Calu3 (cell line): ENCODE measurements around the gene SPTBN1. TPM values are rescaled to one million over a fixed set of nuclear protein-coding genes. Genes with fewer than 3 reads are reported as not detected.

Experiments used
- BruUV-seq: library from RNA; stranded (reverse); fragments of 400-500 nt; replicated peaks from 2 replicates; lab custom pipeline; 2021; lab: Mats Ljungman, UMichigan
- CTCF ChIA-PET: fragments of 300-600 bp; sonication (Branson Sonifier 250); formaldehyde crosslinking; loops from one replicate; lab custom pipeline; 2022; ENCODE audit warnings: antibody characterized with exemption; lab: Charles Lee
- DNase-seq: peaks from one replicate; pipeline ENCODE4 v3.0.0; 2022
- H3K27ac Mint-ChIP-seq: one replicate; pipeline ENCODE4 v1.8.0; 2022; ENCODE audit warnings: mixed read lengths; ENCODE audit not compliant: unreplicated experiment
- H3K27me3 Mint-ChIP-seq: one replicate; pipeline ENCODE4 v1.8.0; 2022; ENCODE audit warnings: mixed read lengths; ENCODE audit not compliant: unreplicated experiment
- H3K36me3 Mint-ChIP-seq: one replicate; pipeline ENCODE4 v1.8.0; 2022; ENCODE audit warnings: mild to moderate bottlenecking, moderate library complexity, mixed read lengths; ENCODE audit not compliant: insufficient read depth, unreplicated experiment
- H3K4me1 Mint-ChIP-seq: one replicate; pipeline ENCODE4 v1.8.0; 2022; ENCODE audit warnings: mild to moderate bottlenecking, low read depth, mixed read lengths; ENCODE audit not compliant: unreplicated experiment
- H3K4me3 Mint-ChIP-seq: one replicate; pipeline ENCODE4 v1.8.0; 2022; ENCODE audit warnings: mild to moderate bottlenecking, low read depth, moderate library complexity, mixed read lengths; ENCODE audit not compliant: unreplicated experiment
- H3K9me3 Mint-ChIP-seq: one replicate; pipeline ENCODE4 v1.8.0; 2022; ENCODE audit warnings: low read depth, mixed read lengths; ENCODE audit not compliant: unreplicated experiment
- CTCF ChIP-seq: fragments of 200-600 bp; IDR thresholded peaks from one replicate; pipeline ENCODE4 v1.8.0; 2022; ENCODE audit warnings: antibody characterized with exemption; ENCODE audit not compliant: unreplicated experiment
- intact Hi-C: fragments of 100-400 bp; cut with micrococcal nuclease; formaldehyde crosslinking; loops from one replicate; pipeline ENCODE4 v1.10.0; 2022; ENCODE audit not compliant: unreplicated experiment
- total RNA-seq: library from RNA; stranded (reverse); gene quantifications from 2 replicates; pipeline ENCODE4 v1.2.3, GENCODE V29; 2022

Gene SPTBN1
- total RNA-seq, 1 experiment from 2014 or later: 611 TPM

- DNase-seq: peak; percentile 49
- Mint-ChIP-seq H3K27ac (peak overlapping the region; percentile 83), H3K4me3 (peak overlapping the region; percentile 34), H3K4me1 (peaks cover 76% of the 10 kb centered on the region), H3K36me3 (peaks cover 89% of the 10 kb centered on the region), H3K9me3 (no peaks in the 10 kb centered on the region), H3K27me3 (no peaks in the 10 kb centered on the region)
- CTCF ChIA-PET: interaction anchor here (0.9 kb wide), 1 partner anchor 111 kb away, joined by 3 read pairs; no protein-coding TSS in a partner anchor
- no TSS peak for BruUV-seq
- TF ChIP-seq CTCF: no peak
- intact Hi-C loops: loop anchor here (5.0 kb wide), 3 partner anchors 63 to 113 kb away; no protein-coding TSS in a partner anchor
Measured at GRCh38 chr2:54634564-54635511, 178.7 kb downstream of the SPTBN1 start.

- BruUV-seq: no TSS peak
- intact Hi-C loops: no loop called here
- H3K4me3 Mint-ChIP-seq: peak overlapping the region; percentile 34
- peak overlapping the region; percentile 83 for H3K27ac Mint-ChIP-seq
- DNase-seq: no peak
- H3K36me3 Mint-ChIP-seq: peaks cover 87% of the 10 kb centered on the region
- TF ChIP-seq CTCF: no peak
- CTCF ChIA-PET: no interaction called here
- H3K4me1 Mint-ChIP-seq: peaks cover 76% of the 10 kb centered on the region
- H3K27me3 Mint-ChIP-seq: no peaks in the 10 kb centered on the region
- no peaks in the 10 kb centered on the region for H3K9me3 Mint-ChIP-seq
Measured at GRCh38 chr2:54635554-54636152, 179.5 kb downstream of the SPTBN1 start.

- no TSS peak for BruUV-seq
- Mint-ChIP-seq H3K36me3 (peaks cover 87% of the 10 kb centered on the region), H3K4me1 (peaks cover 76% of the 10 kb centered on the region), H3K9me3 (no peaks in the 10 kb centered on the region), H3K27me3 (no peaks in the 10 kb centered on the region), H3K4me3 (no peak overlapping the region), H3K27ac (peak overlapping the region; percentile 63)
- TF ChIP-seq CTCF: no peak
- intact Hi-C loops: no loop called here
- no peak for DNase-seq
- CTCF ChIA-PET: no interaction called here
Measured at GRCh38 chr2:54636415-54637139, 180.4 kb downstream of the SPTBN1 start.

GRCh38 chr2:54638103-54638502 lies 182.0 kb downstream of the SPTBN1 start:
- intact Hi-C loops: no loop called here
- CTCF ChIA-PET: interaction anchor here (0.6 kb wide), 1 partner anchor 165 kb away, joined by 4 read pairs; no protein-coding TSS in a partner anchor
- Mint-ChIP-seq H3K36me3 (peaks cover 87% of the 10 kb centered on the region), H3K27ac (no peak overlapping the region), H3K9me3 (no peaks in the 10 kb centered on the region), H3K27me3 (no peaks in the 10 kb centered on the region), H3K4me1 (peaks cover 60% of the 10 kb centered on the region), H3K4me3 (no peak overlapping the region)
- no peak for DNase-seq
- BruUV-seq: no TSS peak
- no peak for TF ChIP-seq CTCF
